ENCODE results near the gene CADPS2. TPM values are rescaled to one million over a fixed set of nuclear protein-coding genes. Genes with fewer than 3 reads are reported as not detected.
A peak's percentile ranks its signal among the peaks of the same experiment; 100 is the strongest.

Gene CADPS2
- total and polyA plus RNA-seq, 2 of the 8 experiments (the other 6 are each of a cell fraction or from before 2014, with no cell fraction given): 8.9 to 22.3 TPM

DNA sequence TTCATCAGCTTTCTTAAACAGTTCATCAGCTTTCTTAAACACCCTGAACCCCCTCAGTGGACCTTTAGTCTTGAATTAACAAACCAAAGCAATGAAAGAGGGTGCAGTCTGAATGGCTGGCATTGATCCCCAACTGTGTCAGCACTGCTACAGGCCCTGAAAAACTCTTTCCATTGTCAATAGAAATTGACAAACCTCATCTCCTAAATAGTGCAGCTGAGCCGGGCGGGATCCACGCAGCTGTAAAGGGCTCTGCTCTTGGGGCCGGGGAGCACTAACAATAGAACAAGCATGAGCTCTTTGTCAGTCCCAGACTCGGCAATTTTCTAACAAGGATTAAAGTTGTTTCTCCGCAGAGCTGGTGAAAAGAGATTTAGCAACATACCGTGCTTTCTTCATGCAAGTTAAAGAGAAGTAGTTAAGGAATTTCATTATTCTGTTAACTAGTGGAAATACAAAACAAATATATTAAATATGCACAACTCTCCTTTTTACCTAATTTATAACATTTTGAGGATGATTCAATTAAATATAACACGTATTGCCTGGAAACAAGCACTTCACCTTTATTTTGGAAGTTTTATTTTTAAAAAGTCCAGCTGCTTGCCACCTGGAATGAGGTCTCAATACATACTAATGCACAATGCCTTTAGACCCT, 557.0 kb downstream of the CADPS2 start:
- 1% methylated on average over 8 of the region's 8 CpGs; no CpG with 5 or more reads in 1 of the 2 experiments for WGBS, 2 experiments (ENCODE audit: extremely low coverage in 1 of 2, insufficient coverage in 1 of 2, insufficient read length in 1 of 2, insufficient replicate concordance in 2 of 2, low coverage in 1 of 2, low lambda C conversion rate in 2 of 2, missing lambda C conversion rate in 1 of 2)
- no peaks in the 10 kb centered on the region for H3K79me2 ChIP-seq (ENCODE audit: control insufficient read depth in 1 of 2, insufficient read depth in 2 of 2, low read length in 2 of 2)
- H2BK20ac ChIP-seq (ENCODE audit: low read length): no peak overlapping the region; the same call in 1 of the 2 replicates
- H4K5ac ChIP-seq (ENCODE audit: insufficient read length, low read depth, low read length): peak overlapping the region; percentile 92
- H3K9ac ChIP-seq (replicated peaks in 1 of 4; ENCODE audit: extremely low read depth in 1 of 4, low read depth in 3 of 4, low read length in 3 of 4): no peak overlapping the region
- peak overlapping the region; percentile 41 for H2BK120ac ChIP-seq (replicated peaks; ENCODE audit: low read depth, low read length)
- H2BK5ac ChIP-seq (ENCODE audit: low read depth, low read length): peak overlapping the region; percentile 82; the same call in 1 of the 2 replicates
- CTCF ChIA-PET (ENCODE audit: partially characterized antibody): interaction anchor here (0.8 to 1.8 kb wide), 6 partner anchors 10 to 30 kb away, joined by 3 to 11 read pairs (median 4); no protein-coding TSS in a partner anchor
- DNase-seq (ENCODE audit: low read depth in 1 of 2, low spot score in 2 of 2): peak in 1 of 2 experiments; percentile 59
- H3K18ac ChIP-seq (ENCODE audit: extremely low read depth, low read length): no peak overlapping the region
- H3K4me3 ChIP-seq (ENCODE audit: extremely low read depth in 1 of 4, insufficient read depth in 2 of 4, low read depth in 3 of 4, low read length in 4 of 4): peak overlapping the region in 1 of 4 experiments; percentile 27; a peak in 3 of 8 replicates
- H3K27me3 ChIP-seq (replicated peaks in 1 of 4; ENCODE audit: control insufficient read depth in 3 of 4, extremely low read depth in 1 of 4, insufficient read depth in 3 of 4, low read length in 3 of 4): no peaks in the 10 kb centered on the region
- H2AK5ac ChIP-seq (ENCODE audit: low read depth, low read length): no peak overlapping the region
- POLR2A ChIA-PET (ENCODE audit: partially characterized antibody): interaction anchor here (0.6 to 1.6 kb wide), 7 partner anchors 9 to 241 kb away, joined by 3 to 6 read pairs (median 4); no protein-coding TSS in a partner anchor
- H3K4me2 ChIP-seq (ENCODE audit: insufficient read depth in 1 of 2, low read depth in 2 of 2, low read length in 2 of 2): peak overlapping the region; percentile 43 to 52
- H4K8ac ChIP-seq (ENCODE audit: extremely low read depth, insufficient read depth, low read length): no peak overlapping the region
- H4K20me1 ChIP-seq (replicated peaks in 1 of 2; ENCODE audit: control insufficient read depth in 1 of 2, insufficient read depth in 2 of 2, low read length in 2 of 2): no peaks in the 10 kb centered on the region
- no peak overlapping the region for H3K14ac ChIP-seq (ENCODE audit: insufficient read length)
- H2BK15ac ChIP-seq (ENCODE audit: low read length): peak overlapping the region; percentile 89
- H2BK12ac ChIP-seq (ENCODE audit: low read depth, low read length): no peak overlapping the region
- H3K79me1 ChIP-seq (ENCODE audit: low read depth, low read length): no peaks in the 10 kb centered on the region
- no peaks in the 10 kb centered on the region for H3K9me3 ChIP-seq (ENCODE audit: insufficient read depth in 2 of 2, low read depth in 1 of 2, low read length in 1 of 2)
- no peak overlapping the region for H3K56ac ChIP-seq (replicated peaks; ENCODE audit: insufficient read length, low read depth, low read length)
- H3K27ac ChIP-seq (ENCODE audit: low read depth, low read length): no peak overlapping the region
- no peak overlapping the region for H3K4ac ChIP-seq (replicated peaks; ENCODE audit: insufficient read length, low read depth, low read length)
- no peaks in the 10 kb centered on the region for H3K36me3 ChIP-seq (ENCODE audit: control insufficient read depth in 2 of 4, insufficient read depth in 4 of 4, low read length in 3 of 4)
- no peak overlapping the region for H3K23ac ChIP-seq (ENCODE audit: insufficient read length)
- H3K23me2 ChIP-seq (ENCODE audit: low read depth, low read length): no peaks in the 10 kb centered on the region; the same call in none of the 2 replicates
- H3K4me1 ChIP-seq (replicated peaks in 1 of 4; ENCODE audit: control insufficient read depth in 3 of 4, insufficient read depth in 4 of 4, low read length in 3 of 4): peaks cover 5 to 25% (median 13%) of the 10 kb centered on the region in 4 experiments; a peak in 6 of 7 replicates
- no peak overlapping the region for H2AFZ ChIP-seq (ENCODE audit: low read length)
- FAIRE-seq: peak; percentile 95
- peak overlapping the region; percentile 12 for H4K91ac ChIP-seq (replicated peaks; ENCODE audit: insufficient read length, low read length)
- TF ChIP-seq RBBP5 (IDR thresholded peaks at IDR 0.05; ENCODE audit: borderline replicate concordance, low read depth, low read length): no peak
- TF ChIP-seq HDAC2 (IDR thresholded peaks at IDR 0.05; ENCODE audit: borderline replicate concordance in 1 of 2, low read depth in 2 of 2, low read length in 2 of 2): peak; percentile 95 to 98; a peak in 3 of 4 replicates
- TF ChIP-seq TBP (IDR thresholded peaks at IDR 0.05; ENCODE audit: low read depth, low read length): no peak
- no peak for TF ChIP-seq POLR2A (IDR thresholded peaks at IDR 0.05; ENCODE audit: control extremely low read depth in 1 of 2, low read depth in 2 of 2, low read length in 2 of 2)
- no peak for TF ChIP-seq RFX5 (IDR thresholded peaks at IDR 0.05; ENCODE audit: borderline replicate concordance, low read depth, low read length)
- peak in 1 of 2 experiments; percentile 4; a peak in 1 of 4 replicates for TF ChIP-seq RAD21 (IDR thresholded peaks at IDR 0.05 in 1 of 2, conservative IDR thresholded peaks at IDR 0.05 in 1 of 2; ENCODE audit: low read depth in 2 of 2, low read length in 2 of 2)
- TF ChIP-seq CHD2 (IDR thresholded peaks at IDR 0.05; ENCODE audit: low read length): no peak
- TF ChIP-seq JUN (IDR thresholded peaks at IDR 0.05; ENCODE audit: low read depth, low read length): no peak
- no peak for TF ChIP-seq BCL11A (IDR thresholded peaks at IDR 0.05; ENCODE audit: low read depth in 2 of 2, low read length in 2 of 2)
- TF ChIP-seq TAF7 (optimal IDR thresholded peaks at IDR 0.05; ENCODE audit: borderline replicate concordance, low read depth, low read length): peak; percentile 30
- TF ChIP-seq MAFK (IDR thresholded peaks at IDR 0.05; ENCODE audit: low read depth, low read length): no peak
- TF ChIP-seq HDAC6 (IDR thresholded peaks at IDR 0.05; ENCODE audit: low read depth, low read length): no peak

Measured in H1 (cell line).